Kidney glomerular epithelial cell (primary cell): ENCODE data around the gene CFAP97.
A peak's percentile ranks its signal among the peaks of the same experiment; 100 is the strongest.
"Not testable (repeated sequence)": the region's sequence is repeated elsewhere in the genome, so short reads cannot be mapped to it uniquely, and the experiment has no call there.

Experiments used
- DNase-seq: peaks from one replicate; lab custom pipeline; 2025; lab: John Stamatoyannopoulos, UW

The CFAP97 gene

DNA sequence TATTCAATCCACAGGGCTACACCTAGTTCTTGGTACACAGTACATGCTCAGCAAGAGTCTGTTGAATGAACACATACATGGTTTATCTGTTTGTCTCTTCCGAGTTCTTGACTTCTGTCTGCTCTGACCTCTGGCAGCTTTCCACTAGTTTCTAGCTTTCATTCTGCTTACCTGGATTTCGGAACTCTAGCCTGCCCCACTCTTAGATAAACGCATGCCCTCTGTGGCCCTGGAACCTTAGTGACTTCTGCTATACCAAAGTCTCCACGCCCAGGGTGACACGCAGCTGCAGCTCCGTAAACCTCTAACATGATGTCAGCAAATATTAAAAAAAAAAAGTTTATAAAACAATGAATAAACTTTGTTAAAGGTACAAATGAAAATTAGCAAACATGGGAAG is 62.0 kb downstream of the CFAP97 start:
- no peak for DNase-seq

DNA sequence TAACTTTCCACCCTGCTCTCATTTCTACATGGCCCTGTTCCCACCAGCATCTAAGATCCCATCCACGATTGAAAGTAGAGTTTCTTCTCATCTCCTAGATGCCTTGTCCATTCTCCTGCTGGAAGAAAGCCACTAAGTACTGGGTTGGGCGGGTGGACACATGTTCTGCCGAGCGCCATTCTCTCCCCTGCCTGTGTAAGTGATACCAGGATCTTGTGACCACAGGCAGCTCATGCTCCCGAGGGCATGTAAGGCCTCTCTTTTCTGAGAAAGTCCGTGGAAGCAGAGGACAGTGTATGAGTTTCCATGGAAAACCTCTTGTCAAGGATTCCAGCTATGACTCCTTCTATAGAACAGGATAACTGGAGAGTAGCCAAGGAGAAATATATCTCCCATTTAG is 64.1 kb downstream of the CFAP97 start:
- DNase-seq, result no peak

DNA sequence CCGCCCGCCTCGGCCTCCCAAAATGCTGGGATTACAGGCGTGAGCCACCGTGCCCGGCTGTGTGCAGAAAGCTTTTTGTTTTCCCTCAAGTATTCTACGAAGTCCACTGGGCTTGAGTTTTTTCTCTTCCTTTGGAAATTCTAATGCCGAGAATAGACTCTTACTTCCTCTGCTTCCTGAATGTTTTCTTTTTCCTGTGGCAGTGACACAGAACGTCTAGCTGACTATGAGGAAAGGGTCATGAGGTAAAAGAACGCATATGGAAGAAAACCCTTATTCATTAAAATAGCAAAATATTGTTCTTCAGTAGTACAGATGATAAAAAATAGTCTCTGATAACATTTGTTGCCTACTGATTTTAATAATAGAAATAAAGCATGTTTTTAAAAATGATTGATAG is 65.6 kb downstream of the CFAP97 start:
- no peak for DNase-seq

DNA sequence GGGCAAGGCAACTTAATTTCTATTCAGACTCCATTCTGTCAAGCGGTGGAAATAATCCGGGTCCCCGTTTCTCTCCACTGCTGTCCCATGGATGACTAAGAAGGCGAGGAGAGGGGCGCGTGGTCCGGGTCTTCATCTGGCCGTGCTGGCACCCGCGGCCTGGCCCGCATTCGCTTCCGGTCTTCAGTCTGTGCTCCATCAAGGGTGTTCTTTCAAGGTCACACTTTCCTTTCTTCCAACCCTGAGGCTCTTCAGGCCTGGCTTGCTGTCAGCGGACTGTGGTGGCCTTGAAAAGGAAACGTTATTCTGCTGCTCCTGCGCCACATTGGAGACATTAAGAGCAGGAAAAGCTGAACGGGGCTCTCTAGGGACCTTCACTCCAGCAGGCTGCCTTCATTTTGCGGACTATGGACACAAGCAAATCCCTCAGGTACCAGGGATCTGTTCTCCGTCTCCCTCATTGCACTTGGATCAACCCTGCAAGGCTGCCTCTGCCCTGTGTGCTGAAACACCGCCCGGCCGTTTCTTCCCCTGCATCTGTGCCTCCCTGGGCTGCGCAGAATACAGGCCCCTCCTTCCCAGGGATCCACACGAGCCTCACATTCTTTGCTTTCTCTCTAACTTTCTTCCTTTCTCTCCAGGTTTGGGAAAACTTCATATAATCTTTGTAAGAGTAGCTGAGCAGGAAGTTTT is 66.4 kb downstream of the CFAP97 start:
- DNase-seq, result no peak

DNA sequence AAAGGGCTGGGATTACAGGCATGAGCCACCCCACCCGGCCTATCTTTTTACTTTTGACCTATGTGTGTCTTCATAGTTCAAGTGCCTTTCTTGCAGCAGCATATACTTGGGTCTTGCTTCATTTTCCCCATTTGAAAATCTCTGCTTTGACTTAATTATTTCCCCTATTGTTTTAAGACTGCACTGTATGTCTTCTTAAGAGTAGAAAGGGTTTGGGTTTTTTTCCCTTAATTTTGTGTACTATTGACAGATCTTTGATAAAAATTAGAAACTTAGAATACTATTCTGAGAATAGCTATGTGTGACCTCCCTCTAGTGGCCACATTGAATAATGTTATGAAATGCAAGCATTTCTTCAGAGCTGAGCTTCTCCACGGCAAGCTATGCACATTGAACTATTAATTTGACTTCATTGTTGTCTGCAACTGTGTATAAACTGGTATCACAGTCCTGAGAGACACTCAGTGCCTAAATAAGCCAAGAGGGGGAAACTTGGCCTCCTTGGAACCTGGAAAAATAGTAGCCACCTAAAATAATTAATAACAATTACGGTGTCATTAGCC is 69.4 kb downstream of the CFAP97 start:
- DNase-seq, result peak; percentile 56

DNA sequence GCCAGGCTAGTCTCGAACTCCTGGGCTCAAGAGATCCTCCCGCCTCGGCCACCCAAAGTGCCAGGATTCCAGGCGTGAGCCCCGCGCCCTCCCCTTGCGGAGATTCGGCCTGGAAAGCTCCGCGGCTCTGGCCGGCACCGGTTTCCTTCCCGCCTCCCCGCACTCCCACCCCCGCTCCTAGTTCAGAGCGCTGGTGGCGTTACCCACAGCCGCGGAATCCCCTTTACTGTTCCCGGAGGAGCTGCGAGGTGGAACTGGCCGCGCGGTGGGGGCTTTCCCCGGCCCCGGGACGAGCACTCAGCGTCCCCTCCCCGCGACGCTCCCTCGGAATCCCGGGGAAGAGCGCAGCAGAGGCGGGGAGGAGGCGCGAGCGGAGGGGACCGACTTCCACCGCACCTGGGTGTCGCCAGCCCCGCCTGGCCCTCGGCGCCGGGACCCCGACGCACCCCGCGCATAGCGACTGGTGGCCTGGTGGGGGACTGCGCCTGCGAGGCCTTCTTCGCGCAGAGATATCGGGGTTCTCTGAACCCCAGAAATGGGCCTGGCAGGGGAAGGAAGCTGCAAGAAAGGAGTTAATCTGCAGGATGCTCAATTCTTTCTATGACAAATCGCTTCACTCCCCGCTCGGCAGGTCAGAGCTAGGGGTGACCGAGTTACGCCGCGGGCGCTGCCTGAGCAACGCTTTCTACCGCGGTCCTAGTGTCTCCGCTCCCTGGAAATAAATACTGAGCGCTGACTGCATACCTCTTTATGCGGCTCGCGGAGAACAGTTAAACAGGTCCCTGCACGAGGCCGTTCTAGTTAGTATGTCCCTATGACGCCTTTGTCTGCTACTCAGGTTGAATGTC is 75.3 kb downstream of the CFAP97 start:
- DNase-seq, result no peak

DNA sequence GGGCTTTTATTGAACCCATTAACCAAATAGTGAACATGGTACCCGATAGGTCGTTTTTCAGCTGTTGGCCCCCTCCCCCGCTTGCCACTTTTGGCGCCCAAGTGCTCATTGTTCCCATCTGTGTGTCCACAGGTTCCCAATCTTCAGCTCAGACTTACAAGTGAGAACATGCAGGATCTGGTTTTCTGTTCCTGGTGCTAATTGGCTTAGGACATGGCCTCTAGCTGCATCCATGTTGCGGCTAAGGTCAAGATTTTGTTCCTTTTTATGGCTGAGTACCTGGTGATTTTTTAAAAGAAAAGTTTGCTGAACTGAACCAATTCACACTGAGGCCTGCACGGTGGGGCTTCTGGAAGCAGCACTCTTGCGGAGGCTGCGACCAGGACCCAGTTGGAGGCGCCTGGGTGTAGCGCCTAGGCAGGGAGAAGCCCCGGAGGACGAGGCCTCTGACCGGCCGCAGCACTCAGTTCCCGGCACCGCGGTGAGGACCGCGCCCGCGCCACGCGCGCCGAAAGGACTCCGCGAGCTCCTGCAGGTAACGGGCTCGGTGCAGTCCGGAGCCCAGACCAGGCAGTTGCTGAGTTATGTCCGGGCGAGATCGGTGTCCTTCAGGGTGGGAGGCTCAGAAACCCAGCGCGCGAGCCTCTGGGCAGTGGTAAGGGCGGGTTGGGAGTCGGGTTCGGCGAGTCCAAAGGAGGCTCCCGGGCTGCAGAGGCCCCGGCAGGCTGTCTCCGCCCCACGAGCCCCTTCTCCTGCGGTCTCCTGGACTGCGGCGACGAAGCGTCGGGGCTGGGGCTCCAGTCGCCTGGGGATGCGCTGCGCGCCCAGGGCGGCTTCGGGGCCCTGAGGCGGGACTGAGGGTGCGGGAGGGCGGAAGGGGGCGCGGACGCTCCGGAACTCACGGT is 76.5 kb downstream of the CFAP97 start:
- no peak for DNase-seq

DNA sequence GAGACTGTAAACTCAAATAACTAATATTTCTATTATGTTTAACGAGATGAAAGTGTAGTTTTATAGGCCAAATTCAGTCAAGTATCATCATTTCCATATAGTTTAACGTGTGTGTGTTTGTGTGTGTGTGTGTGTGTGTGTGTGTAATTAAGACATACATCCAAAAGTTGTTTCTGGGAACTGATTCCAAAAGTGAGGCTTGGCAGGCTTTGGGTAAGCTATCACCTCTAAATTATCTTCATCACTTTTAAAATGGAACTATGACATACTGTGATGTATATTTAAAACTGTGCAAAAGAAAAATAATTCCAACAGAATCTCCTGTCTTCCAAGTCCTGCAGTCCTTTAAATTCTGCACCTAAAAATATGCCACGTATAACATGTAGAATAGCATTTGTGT is 79.8 kb downstream of the CFAP97 start:
- DNase-seq, result no peak

DNA sequence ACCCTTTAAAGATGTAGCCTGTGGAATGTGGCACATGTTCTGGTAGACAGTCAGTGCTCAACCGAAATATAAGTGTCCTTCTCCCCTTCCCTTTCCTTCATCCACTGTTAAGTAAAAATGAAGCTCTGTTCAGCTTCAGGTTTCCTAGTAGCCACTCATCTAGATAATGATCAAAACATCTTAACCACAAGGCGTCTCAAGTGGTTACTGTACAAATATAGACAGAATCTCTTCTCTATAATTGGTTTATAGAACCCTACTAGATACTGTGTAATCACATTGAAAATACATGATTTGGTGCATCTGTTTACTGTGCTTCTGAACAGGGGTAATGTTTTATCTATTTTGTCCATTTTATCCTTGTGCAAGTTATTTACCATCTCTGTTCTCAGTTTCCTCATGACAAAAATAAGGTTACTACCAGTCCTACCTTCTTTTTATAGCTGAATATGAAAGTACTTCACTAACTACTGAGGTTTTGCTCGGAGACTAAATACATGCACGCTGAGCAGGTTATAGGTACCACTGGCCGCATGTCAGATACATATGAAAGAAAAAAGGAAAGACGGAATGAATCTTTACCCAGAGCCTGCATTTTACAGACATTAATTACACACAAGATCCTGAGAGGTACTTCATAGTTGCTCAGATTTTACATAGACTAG is 81.0 kb downstream of the CFAP97 start:
- DNase-seq, result no peak

DNA sequence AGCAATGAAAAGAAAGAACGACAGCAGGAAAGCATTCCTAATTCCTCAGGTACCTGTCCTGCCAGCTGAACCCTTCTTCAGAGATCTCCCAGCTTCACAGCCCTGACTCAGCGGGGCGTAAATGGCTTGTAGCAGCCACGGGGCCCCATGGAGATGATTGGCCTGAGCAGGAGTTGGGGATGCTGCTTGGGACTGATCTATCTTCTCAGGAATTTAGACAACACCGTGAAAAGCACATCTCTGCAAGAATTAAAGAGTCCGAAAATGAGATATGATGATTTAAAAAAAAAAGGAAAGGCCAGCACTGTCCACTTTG is 83.2 kb downstream of the CFAP97 start:
- DNase-seq, result no peak

DNA sequence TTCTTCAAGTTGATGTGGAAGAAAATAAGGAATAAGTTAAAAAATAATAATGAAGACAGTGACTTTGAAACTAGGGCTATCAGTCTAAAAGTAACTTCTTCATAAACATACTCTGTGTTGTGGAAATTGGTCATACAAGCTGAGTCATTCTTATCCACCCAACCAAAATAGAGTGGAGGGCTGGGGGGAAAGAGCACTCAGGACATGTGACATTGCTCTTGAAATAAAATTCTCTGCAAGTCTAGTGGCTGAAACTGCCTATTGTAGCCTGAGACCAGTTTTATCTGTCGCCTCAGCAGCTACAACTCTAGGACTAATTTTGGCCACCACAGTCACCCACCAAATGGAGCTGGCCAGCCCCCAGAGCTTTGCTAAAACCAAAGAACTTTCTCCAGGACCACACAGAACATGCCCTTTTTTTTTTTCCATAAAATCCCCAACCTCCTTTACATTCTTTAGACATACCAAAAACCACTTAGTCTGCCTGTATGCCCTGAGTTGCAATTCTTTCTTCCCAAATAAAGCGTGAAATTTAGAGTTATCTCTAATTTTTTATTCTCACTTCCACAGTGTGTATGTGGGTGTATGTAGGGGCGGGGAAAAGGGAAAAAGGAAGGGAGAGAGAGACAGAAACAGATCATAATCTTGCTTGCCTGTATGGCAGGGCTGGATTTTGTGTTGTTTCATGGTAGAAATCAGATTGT is 83.7 kb downstream of the CFAP97 start:
- DNase-seq, result no peak

DNA sequence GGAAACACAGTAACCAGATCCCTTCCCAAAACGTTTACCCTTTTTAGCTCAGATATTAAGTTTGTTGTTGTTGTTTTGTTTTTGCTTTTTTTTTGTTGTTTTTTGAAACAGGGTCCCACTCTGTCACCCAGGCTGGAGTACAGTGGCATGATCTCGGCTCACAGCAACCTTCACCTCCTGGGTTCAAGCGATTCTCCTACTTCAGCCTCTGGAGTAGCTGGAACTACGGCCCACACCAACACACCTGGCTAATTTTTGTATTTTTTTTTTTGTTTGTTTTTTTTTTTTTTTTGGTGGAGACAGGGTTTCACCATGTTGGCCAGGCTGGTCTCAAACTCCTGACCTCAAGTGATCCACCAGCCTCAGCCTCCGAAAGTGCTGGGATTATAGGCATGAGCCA is 84.3 kb downstream of the CFAP97 start:
- DNase-seq, result not testable (repeated sequence)

DNA sequence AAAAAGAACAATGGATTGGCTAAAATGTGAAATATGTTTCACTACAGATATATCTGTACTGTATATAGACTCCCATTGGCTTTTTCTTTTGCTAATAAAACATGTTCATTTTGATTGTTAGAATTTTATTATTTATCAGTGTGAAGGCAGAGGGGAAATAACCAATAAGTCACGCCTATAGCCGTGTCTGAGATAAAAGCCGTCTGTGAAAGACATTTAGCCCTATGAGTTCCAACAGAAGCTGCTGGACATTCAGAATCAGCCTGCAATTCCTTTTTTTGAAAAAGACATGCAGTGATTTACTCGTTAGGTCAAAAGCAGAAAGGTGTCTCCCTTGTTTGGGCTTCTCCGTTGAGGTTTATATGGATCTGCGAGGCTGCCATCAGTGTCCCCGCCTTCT is 84.9 kb downstream of the CFAP97 start:
- no peak for DNase-seq

DNA sequence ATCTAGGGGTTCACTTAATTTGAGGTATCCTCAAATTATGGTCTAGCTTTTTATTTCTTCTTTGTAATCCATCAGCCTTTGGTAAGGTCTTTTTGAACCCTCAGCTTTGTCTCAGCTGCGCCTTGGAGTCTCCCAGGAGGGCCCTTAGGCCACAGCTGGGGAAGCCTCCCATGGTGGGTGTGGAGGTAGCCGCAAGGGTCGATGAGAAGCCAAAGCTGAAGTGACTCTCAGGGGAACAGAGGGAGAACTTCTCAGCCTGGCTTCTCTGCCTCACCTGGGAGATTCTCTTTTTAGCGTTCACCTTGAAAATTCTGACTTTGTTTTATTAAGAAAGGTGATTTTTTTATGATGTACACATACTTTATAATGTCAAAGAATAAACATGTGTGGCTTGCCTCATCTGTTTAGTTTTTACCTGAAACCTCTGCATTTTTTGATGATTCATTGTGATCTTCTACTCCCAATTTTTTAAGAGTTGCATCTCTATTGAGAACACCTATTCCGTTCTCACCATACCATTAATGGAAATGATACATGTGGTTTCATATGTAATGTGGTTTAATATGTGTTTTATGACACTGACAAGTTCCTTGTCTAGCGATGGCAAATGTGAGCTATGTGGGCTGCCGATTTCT is 86.4 kb downstream of the CFAP97 start:
- DNase-seq, result no peak

DNA sequence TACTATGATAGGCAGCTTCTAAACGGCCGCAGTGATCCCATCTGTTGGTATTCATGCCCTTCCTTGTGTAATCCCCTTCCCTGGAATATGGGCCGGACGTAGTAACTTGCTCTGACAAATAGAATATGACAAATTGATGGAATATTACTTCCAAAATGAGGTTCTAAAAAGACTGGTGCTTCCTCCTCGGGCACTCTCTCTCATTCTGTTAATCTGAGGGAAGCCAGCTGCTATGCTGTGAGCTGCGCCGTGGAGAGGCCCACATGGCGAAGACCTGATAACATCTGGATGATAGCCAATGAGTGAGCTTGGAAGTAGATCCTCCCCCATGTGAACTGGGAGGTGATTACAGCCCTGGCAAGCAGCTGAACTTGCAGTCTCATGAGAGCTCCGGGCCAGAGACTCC is 88.0 kb downstream of the CFAP97 start:
- DNase-seq, result peak; percentile 92

DNA sequence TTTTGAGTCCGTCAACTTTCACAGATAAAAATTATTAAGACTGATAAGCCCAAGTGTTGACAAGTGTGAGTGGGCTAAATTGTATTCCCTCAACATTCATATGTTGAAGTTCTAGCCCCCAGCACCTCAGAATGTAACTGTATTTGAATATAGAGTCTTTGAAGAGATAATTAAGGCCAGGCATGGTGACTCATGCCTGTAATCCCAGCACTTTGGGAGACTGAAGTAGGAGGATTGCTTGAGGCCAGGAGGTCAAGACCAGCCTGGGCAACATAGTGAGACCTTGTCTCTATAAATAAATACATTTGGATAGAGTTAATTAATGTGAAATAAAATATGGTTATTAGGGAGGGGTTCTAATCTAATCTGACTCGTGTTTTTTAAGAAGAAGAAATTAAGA is 90.5 kb downstream of the CFAP97 start:
- DNase-seq, result no peak

DNA sequence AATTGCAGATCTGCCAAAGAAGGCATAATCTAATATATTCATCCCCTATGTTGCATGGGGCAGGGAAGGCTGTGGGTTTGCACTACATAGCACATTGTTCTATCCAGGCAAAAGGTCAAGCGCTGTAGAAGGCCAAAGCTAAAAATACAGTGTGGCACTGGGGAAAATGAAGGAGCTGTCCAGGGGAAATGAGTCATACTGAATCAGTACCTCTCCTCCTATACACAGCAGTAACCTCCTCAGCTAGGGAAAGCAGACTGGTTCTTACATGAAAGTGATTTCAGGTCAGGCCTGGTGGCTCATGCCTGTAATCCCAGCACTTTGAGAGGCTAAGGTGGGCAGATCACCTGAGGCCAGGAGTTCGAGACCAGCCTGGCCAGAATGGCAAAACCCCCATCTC is 91.7 kb downstream of the CFAP97 start:
- peak; percentile 94 for DNase-seq

DNA sequence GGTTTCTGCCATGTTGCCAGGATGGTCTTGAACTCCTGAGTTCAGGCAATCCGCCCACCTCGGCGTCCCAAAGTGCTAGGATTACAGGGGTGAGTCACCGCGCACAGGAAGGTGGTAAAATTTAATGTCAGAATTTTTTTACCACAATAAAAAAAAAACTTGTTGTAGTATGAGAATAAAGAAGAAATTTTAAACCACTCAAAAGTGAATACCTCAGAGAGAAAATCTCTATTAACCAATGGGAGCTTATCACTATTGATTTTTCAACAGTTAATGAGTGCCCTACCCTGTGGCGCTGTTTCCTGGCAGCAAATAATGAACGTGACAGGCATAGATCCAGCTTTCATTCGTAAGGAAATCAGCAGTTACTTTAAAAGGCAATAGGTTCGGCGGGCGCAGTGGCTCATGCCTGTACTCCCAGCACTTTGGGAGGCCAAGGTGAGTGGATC is 93.4 kb downstream of the CFAP97 start:
- DNase-seq, result no peak

DNA sequence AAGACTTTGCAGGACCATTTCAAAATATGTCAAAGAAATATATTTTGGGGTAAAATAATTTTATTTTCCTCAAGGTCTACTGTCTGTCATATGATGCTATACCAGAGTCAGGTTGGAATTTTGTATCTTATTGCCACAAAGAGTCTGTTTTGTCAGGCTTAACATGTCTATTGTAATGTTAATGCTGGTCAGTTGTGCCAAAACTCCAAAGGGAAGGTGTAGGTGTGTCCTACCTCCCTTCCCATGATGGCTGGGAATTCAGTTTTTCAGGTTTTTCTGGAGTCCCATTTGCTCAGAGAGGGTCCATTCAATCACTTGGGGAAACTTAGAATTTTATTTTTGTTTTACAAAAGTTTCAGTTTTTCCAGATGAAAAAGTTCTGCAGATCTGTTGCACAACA is 94.1 kb downstream of the CFAP97 start:
- DNase-seq, result no peak
